Endothelial cell (in vitro differentiated cells): ENCODE data around the gene MSLN. TPM values are rescaled to one million over a fixed set of nuclear protein-coding genes. Genes with fewer than 3 reads are reported as not detected.
"Not testable (repeated sequence)": the region's sequence is repeated elsewhere in the genome, so short reads cannot be mapped to it uniquely, and the experiment has no call there.

Experiments
- DNase-seq: peaks from one replicate; pipeline ENCODE4 v3.0.0; 2021; ENCODE audit warnings: low spot score
- H3K27ac Mint-ChIP-seq: one replicate; pipeline ENCODE4 v1.8.0; 2021; ENCODE audit warnings: mixed read lengths, inconsistent platforms; ENCODE audit not compliant: unreplicated experiment
- H3K27me3 Mint-ChIP-seq: one replicate; pipeline ENCODE4 v1.8.0; 2021; ENCODE audit warnings: mild to moderate bottlenecking, moderate library complexity, mixed read lengths, inconsistent platforms; ENCODE audit not compliant: unreplicated experiment
- H3K36me3 Mint-ChIP-seq: one replicate; pipeline ENCODE4 v1.8.0; 2021; ENCODE audit warnings: mild to moderate bottlenecking, low read depth, mixed read lengths, inconsistent platforms; ENCODE audit not compliant: unreplicated experiment
- H3K4me1 Mint-ChIP-seq: one replicate; pipeline ENCODE4 v1.8.0; 2021; ENCODE audit warnings: mild to moderate bottlenecking, mixed read lengths, inconsistent platforms; ENCODE audit not compliant: unreplicated experiment
- H3K4me3 Mint-ChIP-seq: one replicate; pipeline ENCODE4 v1.8.0; 2021; ENCODE audit warnings: mild to moderate bottlenecking, mixed read lengths, inconsistent platforms; ENCODE audit not compliant: unreplicated experiment
- H3K9me3 Mint-ChIP-seq: one replicate; pipeline ENCODE4 v1.8.0; 2021; ENCODE audit warnings: mixed read lengths, inconsistent platforms; ENCODE audit not compliant: unreplicated experiment
- total RNA-seq: library from RNA; stranded (reverse); fragmentation: NEBNext Ultra II Directional; extraction: Animal tissue kit (Norgen Biotek cat#: 25700); gene quantifications from one replicate; pipeline ENCODE4 v1.2.1, GENCODE V29; 2021; ENCODE audit not compliant: unreplicated experiment
- TF ChIP-seq, protein P1 (sequence below): fragments of 200-600 bp; sonication (generic); IDR thresholded peaks from one replicate; pipeline ENCODE4 v1.5.0; 2021; ENCODE audit warnings: antibody characterized with exemption; ENCODE audit not compliant: unreplicated experiment

The MSLN gene
- total RNA-seq, 1 donor from 2014 or later, result 0.44 TPM

DNA sequence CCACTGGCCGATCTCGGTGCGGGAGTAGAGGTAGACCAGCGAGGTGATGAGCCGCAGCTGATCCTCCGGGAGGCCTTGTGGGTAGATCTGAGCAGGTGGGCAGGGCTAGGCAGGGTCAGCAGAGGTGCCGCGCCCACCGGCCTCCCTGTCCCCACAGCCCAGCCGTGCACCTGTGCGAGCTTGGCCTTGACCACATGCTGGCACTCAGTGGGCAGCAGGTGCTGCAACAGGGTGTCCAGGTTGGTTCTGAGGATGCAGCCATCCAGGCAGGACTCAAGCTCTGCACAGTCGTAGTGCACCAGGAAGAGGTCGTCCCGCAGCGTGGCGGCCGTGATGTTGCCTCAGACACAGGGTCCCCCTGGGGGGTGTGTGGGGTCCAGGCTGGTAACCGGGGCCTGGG lies 12.4 kb downstream of the MSLN start:
- H3K9me3 Mint-ChIP-seq, result no peaks in the 10 kb centered on the region
- H3K36me3 Mint-ChIP-seq, result no peaks in the 10 kb centered on the region
- no peak overlapping the region for H3K4me3 Mint-ChIP-seq
- DNase-seq, result no peak
- no peak overlapping the region for H3K27ac Mint-ChIP-seq
- H3K27me3 Mint-ChIP-seq, result peaks cover 7% of the 10 kb centered on the region
- H3K4me1 Mint-ChIP-seq, result no peaks in the 10 kb centered on the region
- TF ChIP-seq, protein P1, sequence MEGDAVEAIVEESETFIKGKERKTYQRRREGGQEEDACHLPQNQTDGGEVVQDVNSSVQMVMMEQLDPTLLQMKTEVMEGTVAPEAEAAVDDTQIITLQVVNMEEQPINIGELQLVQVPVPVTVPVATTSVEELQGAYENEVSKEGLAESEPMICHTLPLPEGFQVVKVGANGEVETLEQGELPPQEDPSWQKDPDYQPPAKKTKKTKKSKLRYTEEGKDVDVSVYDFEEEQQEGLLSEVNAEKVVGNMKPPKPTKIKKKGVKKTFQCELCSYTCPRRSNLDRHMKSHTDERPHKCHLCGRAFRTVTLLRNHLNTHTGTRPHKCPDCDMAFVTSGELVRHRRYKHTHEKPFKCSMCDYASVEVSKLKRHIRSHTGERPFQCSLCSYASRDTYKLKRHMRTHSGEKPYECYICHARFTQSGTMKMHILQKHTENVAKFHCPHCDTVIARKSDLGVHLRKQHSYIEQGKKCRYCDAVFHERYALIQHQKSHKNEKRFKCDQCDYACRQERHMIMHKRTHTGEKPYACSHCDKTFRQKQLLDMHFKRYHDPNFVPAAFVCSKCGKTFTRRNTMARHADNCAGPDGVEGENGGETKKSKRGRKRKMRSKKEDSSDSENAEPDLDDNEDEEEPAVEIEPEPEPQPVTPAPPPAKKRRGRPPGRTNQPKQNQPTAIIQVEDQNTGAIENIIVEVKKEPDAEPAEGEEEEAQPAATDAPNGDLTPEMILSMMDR, result no peak

DNA sequence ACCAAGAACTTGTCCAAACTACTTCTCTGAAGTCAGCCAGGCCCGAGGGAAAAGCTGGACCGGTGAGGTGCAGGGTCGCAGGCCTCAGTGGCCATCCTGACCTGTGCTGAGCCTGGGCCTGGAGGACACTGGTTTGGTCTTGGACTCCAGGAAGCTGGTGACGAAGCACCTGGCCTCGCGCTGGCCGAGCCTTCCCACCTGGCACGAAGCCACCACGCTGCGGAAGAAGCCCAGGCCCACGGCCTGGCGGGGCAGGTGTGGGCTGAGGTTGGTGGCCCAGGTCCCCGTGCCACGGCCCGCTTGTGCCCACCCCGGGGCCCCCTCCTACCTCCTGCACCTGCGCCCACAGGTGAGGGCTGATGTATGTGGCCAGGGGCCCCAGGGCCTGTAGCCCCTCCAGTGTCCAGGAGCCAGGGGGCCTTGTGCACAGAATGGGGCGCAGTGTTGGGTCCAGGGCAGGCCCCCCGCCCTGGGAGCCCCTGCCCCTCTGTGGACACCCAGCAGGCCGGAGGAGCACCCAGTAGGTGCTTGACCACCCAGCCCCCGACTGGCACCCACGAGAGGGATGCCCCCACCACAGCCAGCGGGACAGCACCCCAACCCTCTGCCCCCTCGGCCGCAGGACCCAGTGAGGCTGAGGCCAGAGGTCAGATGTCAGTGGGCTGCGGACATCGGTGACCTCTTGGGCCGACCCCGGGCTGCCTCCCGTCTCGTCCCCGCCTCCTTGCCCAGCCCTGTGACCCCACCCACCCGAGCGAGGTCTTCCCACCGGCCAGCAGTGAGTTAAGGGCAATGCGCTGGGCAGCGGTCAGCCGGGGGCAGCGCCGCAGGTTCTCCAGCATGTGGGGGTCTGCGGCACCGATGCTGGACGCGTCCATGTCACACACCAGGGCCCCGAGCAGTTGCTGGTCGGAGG lies 13.8 kb downstream of the MSLN start:
- Mint-ChIP-seq H3K27ac (no peak overlapping the region), H3K4me1 (no peaks in the 10 kb centered on the region), H3K36me3 (no peaks in the 10 kb centered on the region), H3K9me3 (no peaks in the 10 kb centered on the region), H3K27me3 (peaks cover 7% of the 10 kb centered on the region), H3K4me3 (no peak overlapping the region)
- no peak for DNase-seq
- TF ChIP-seq, protein P1, result no peak

DNA sequence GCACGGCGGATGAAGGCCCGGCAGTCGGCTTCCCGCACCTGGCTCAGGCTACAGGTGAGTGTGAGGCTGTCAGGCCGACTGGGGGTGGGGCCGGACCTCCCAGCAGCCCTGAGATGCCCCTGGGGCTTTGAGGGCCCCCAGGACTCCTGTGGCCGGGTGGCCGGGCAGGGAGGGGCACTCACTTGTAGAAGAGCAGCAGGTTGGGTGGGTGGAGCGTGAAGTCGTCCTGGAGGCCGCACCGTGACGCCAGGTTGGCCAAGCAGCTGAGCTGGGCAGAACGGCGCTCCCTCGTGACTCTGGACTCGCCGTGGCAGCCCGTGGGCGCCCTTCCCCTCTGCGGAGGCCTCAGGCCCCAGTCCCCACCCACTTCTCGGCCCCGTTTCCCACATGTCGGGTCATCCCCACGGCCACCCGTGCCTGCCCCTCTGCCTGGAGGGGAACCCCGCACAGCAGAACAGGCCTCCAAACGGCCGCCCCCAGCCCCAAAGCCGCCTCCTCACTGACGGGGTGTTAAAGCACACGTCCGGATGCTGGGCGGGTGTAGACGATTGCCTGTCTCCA lies 14.8 kb downstream of the MSLN start:
- TF ChIP-seq, protein P1, result no peak
- Mint-ChIP-seq H3K27me3 (peaks cover 7% of the 10 kb centered on the region), H3K4me3 (no peak overlapping the region), H3K4me1 (no peaks in the 10 kb centered on the region), H3K27ac (no peak overlapping the region), H3K9me3 (no peaks in the 10 kb centered on the region), H3K36me3 (no peaks in the 10 kb centered on the region)
- DNase-seq, result no peak

DNA sequence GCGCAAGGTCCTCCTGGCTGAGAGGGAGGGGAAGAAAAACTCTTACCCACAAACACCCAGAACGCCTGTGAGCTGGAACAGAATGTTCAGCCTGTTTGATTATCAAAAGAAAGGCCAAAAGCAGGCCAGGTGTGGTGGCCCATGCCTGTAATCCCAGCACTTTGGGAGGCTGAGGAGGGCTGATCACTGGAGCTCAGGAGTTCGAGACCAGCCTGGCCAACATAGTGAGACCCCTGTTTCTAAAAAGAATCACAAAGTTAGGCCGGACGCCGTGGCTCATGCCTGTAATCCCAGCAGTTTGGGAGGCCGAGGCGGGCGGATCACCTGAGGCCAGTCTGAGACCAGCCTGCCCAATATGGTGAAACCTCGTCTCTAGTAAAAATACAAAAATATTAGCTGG lies 15.8 kb downstream of the MSLN start:
- not testable (repeated sequence) for H3K27ac Mint-ChIP-seq, H3K27me3 Mint-ChIP-seq, H3K4me3 Mint-ChIP-seq, DNase-seq, H3K9me3 Mint-ChIP-seq, H3K4me1 Mint-ChIP-seq, H3K36me3 Mint-ChIP-seq

DNA sequence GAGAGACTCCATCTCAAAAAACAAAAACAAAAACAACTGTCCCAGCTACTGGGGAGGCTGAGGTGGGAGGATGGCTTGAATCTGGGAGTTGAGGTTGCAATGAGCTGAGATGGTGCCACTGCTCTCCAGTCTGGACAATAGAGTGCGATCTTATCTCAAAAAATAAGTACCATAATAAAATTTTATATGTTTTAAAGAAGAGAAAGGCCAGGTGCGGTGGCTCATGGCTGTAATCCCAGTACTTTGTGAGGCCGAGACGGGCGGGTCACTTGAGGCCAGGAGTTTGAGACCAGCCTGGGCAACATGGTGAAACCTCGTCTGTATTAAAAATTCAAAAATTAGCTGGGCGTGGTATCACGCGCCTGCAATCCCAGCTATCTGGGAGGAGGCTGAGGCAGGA lies 16.3 kb downstream of the MSLN start:
- H3K27ac Mint-ChIP-seq, result no peak overlapping the region
- no peaks in the 10 kb centered on the region for H3K9me3 Mint-ChIP-seq
- H3K36me3 Mint-ChIP-seq, result no peaks in the 10 kb centered on the region
- H3K27me3 Mint-ChIP-seq, result peaks cover 8% of the 10 kb centered on the region
- DNase-seq, result no peak
- no peak overlapping the region for H3K4me3 Mint-ChIP-seq
- TF ChIP-seq, protein P1, result no peak
- no peaks in the 10 kb centered on the region for H3K4me1 Mint-ChIP-seq
